H1 (cell line): ENCODE measurements around the gene ADM.

ENCODE experiments used
- ASH2L ChIP-seq: fragments of 200-600, 300-600 bp; sonication (generic); IDR thresholded peaks from one replicate; pipeline ENCODE4 v1.7.1; 2017; ENCODE audit warnings: low read length
- CREB1 ChIP-seq: IDR thresholded peaks from 2 replicates; pipeline ENCODE4 v1.6.1; 2012; ENCODE audit warnings: inconsistent platforms
- EP300 ChIP-seq, 2 experiments: IDR thresholded peaks; 1 replicate in 1 of 2; 2 replicates in 1 of 2; pipeline ENCODE4 v1.6.1; 2011 to 2012; ENCODE audit warnings: low read depth in 2 of 2, low read length in 2 of 2, mild to moderate bottlenecking in 2 of 2, borderline replicate concordance in 1 of 2, inconsistent platforms in 1 of 2, moderate library complexity in 1 of 2
- EZH2 ChIP-seq: fragments of 200-600 bp; sonication (generic); IDR thresholded peaks from 2 replicates; pipeline ENCODE4 v1.7.1; 2012; ENCODE audit warnings: low read depth, mild to moderate bottlenecking, moderate library complexity, low read length, inconsistent platforms; ENCODE audit not compliant: severe bottlenecking
- GTF2F1 ChIP-seq: IDR thresholded peaks from 2 replicates; pipeline ENCODE4 v1.6.1; 2012; ENCODE audit warnings: low read depth, low read length, improper control_type of control experiment, borderline replicate concordance
- HDAC2 ChIP-seq, 2 experiments: fragments of 300-600 bp in 1 of 2; sonication (generic) in 1 of 2; IDR thresholded peaks; 2 replicates each; pipeline ENCODE4 v1.6.1; 2011 to 2012; ENCODE audit warnings: low read depth in 2 of 2, low read length in 2 of 2, mild to moderate bottlenecking in 2 of 2, moderate library complexity in 2 of 2, borderline replicate concordance in 1 of 2, inconsistent platforms in 1 of 2
- POLR2A ChIP-seq, 2 experiments: IDR thresholded peaks; 1 replicate in 1 of 2; 2 replicates in 1 of 2; pipeline ENCODE4 v1.6.1; 2011; ENCODE audit warnings: low read depth in 2 of 2, low read length in 2 of 2, mild to moderate bottlenecking in 2 of 2; ENCODE audit errors: control extremely low read depth in 1 of 2
- POU5F1 ChIP-seq: IDR thresholded peaks from 2 replicates; pipeline ENCODE4 v1.6.1; 2011; ENCODE audit warnings: low read depth, mild to moderate bottlenecking, low read length, moderate library complexity
- RNF2 ChIP-seq: fragments of 200-900, 300-1000 bp; sonication (generic); IDR thresholded peaks from 2 replicates; pipeline ENCODE4 v1.7.1; 2016; ENCODE audit warnings: borderline replicate concordance, low read depth, mild to moderate bottlenecking, antibody characterized with exemption, low read length; ENCODE audit not compliant: poor library complexity, severe bottlenecking; ENCODE audit errors: missing control alignments
- SP1 ChIP-seq: IDR thresholded peaks from 2 replicates; pipeline ENCODE4 v1.6.1; 2011; ENCODE audit warnings: low read depth, low read length
- SP4 ChIP-seq: IDR thresholded peaks from 2 replicates; pipeline ENCODE4 v1.6.1; 2012; ENCODE audit warnings: low read length, inconsistent platforms
- TAF1 ChIP-seq: IDR thresholded peaks from 2 replicates; pipeline ENCODE4 v1.6.1; 2011; ENCODE audit warnings: mild to moderate bottlenecking, low read depth, low read length
- ZNF274 ChIP-seq: IDR thresholded peaks from 2 replicates; pipeline ENCODE4 v1.7.0; 2012; ENCODE audit warnings: low read length, borderline replicate concordance; ENCODE audit errors: extremely low read depth
- TF ChIP-seq, protein P1 (sequence below), 3 experiments: IDR thresholded peaks; 1 replicate in 2 of 3; 2 replicates in 1 of 3; pipeline versions ENCODE4 v1.5.1 to v1.6.1; 2011; ENCODE audit warnings: low read length in 3 of 3, mild to moderate bottlenecking in 3 of 3, inconsistent platforms in 2 of 3, low read depth in 1 of 3, moderate library complexity in 1 of 3; ENCODE audit not compliant: insufficient read depth in 1 of 3; ENCODE audit errors: control extremely low read depth in 1 of 3

DNA sequence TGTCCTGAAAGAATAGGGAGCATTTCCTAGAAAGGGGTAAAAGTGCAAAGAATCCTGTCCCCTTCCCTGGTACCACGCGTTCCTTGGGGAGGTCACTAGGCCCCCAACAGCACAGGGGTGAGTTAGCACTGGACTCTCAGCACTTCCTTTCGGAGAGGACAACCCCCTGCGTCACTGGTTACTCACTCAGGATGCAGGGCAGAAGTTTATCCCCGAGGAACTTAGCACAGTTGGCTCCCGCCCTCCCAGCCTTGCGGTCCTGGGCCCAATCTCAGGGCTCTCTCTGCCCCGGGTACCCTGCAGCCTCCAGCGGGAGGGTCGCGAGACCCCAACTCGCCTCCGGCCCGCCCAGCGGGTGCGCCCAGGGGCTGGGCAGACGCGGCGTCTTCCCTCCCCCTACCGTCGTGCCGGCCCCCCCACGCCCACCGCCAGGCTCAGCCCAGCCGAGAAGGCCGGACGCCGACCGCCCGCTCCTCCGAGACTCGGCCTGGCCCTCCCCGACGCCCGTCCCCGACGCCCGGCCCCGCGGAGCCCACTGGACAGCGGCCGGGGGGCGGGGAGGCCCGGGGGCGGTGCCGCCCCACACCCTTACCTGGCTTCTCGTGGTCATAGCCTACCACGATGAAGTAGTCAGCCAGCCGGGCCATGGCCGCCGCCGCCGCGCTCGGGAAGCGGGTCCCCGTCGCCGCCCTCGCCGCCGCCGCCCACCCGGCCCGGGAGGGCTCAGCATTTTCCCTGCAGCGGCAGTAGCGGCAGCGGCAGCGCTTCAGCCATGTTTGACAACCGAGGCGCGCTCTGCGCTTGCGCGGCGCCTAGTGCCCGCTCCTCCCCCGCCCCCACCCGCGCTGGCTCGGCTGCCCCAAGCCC lies 11.2 kb upstream of the ADM start, which contains the start of gene SBF2:
- TF ChIP-seq, protein P1, sequence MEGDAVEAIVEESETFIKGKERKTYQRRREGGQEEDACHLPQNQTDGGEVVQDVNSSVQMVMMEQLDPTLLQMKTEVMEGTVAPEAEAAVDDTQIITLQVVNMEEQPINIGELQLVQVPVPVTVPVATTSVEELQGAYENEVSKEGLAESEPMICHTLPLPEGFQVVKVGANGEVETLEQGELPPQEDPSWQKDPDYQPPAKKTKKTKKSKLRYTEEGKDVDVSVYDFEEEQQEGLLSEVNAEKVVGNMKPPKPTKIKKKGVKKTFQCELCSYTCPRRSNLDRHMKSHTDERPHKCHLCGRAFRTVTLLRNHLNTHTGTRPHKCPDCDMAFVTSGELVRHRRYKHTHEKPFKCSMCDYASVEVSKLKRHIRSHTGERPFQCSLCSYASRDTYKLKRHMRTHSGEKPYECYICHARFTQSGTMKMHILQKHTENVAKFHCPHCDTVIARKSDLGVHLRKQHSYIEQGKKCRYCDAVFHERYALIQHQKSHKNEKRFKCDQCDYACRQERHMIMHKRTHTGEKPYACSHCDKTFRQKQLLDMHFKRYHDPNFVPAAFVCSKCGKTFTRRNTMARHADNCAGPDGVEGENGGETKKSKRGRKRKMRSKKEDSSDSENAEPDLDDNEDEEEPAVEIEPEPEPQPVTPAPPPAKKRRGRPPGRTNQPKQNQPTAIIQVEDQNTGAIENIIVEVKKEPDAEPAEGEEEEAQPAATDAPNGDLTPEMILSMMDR (IDR thresholded peaks at IDR 0.05; ENCODE audit: control extremely low read depth in 1 of 3, insufficient read depth in 1 of 3, low read depth in 1 of 3, low read length in 3 of 3): no peak
- TF ChIP-seq HDAC2 (IDR thresholded peaks at IDR 0.05; ENCODE audit: borderline replicate concordance in 1 of 2, low read depth in 2 of 2, low read length in 2 of 2): no peak; a peak in 2 of 4 replicates
- peak; percentile 29; the same call in 1 of the 2 replicates for TF ChIP-seq CREB1
- TF ChIP-seq POLR2A (IDR thresholded peaks at IDR 0.05; ENCODE audit: control extremely low read depth in 1 of 2, low read depth in 2 of 2, low read length in 2 of 2): peak; percentile 12 to 75
- peak; percentile 49 for TF ChIP-seq ASH2L
- TF ChIP-seq ZNF274: no peak
- TF ChIP-seq EZH2: no peak
- TF ChIP-seq TAF1: peak; percentile 68
- no peak for TF ChIP-seq POU5F1
- TF ChIP-seq RNF2: no peak
- TF ChIP-seq EP300 (IDR thresholded peaks at IDR 0.05; ENCODE audit: borderline replicate concordance in 1 of 2, low read depth in 2 of 2, low read length in 2 of 2): no peak
- no peak for TF ChIP-seq SP1
- no peak for TF ChIP-seq GTF2F1
- TF ChIP-seq SP4: no peak
